Mucosa of stomach (tissue), 1 donor: Measurements from ENCODE around the gene TRDN.

Source experiments
- H3K27me3 ChIP-seq: one replicate; pipeline ENCODE4 v1.7.0; 2013; ENCODE audit warnings: mild to moderate bottlenecking, low read length; ENCODE audit not compliant: control insufficient read depth, insufficient read depth
- H3K36me3 ChIP-seq: one replicate; pipeline ENCODE4 v1.7.0; 2013; ENCODE audit warnings: low read length; ENCODE audit not compliant: control insufficient read depth, insufficient read depth
- H3K4me1 ChIP-seq: one replicate; pipeline ENCODE4 v1.7.0; 2013; ENCODE audit warnings: mild to moderate bottlenecking, low read length; ENCODE audit not compliant: control insufficient read depth, insufficient read depth
- H3K4me3 ChIP-seq: one replicate; pipeline ENCODE4 v1.7.0; 2013; ENCODE audit warnings: low read length
- H3K9ac ChIP-seq: one replicate; pipeline ENCODE4 v1.7.0; 2013; ENCODE audit warnings: mild to moderate bottlenecking, low read length, moderate library complexity
- H3K9me3 ChIP-seq: one replicate; pipeline ENCODE4 v1.7.0; 2013; ENCODE audit warnings: mild to moderate bottlenecking, low read length, moderate library complexity; ENCODE audit not compliant: control insufficient read depth
- donor health status: Pancreatic carcinoma.

TRDN gene

GRCh38 chr6:123655521-123656306, 19.0 kb upstream of the TRDN start:
- Histone ChIP-seq H3K4me3 (no peak overlapping the region), H3K9ac (no peak overlapping the region)

GRCh38 chr6:123648723-123649122, 12.0 kb upstream of the TRDN start:
- H3K4me1 ChIP-seq: no peaks in the 10 kb centered on the region
- no peaks in the 10 kb centered on the region for H3K9me3 ChIP-seq
- no peaks in the 10 kb centered on the region for H3K27me3 ChIP-seq
- H3K36me3 ChIP-seq: no peaks in the 10 kb centered on the region
- H3K4me3 ChIP-seq: no peak overlapping the region
- H3K9ac ChIP-seq: no peak overlapping the region

More at GRCh38 chr6:123655521-123656306, 19.0 kb upstream of the TRDN start:
- Histone ChIP-seq H3K36me3 (no peaks in the 10 kb centered on the region), H3K4me1 (no peaks in the 10 kb centered on the region), H3K27me3 (no peaks in the 10 kb centered on the region), H3K9me3 (no peaks in the 10 kb centered on the region)

- H3K9ac ChIP-seq: no peak overlapping the region
- H3K9me3 ChIP-seq: no peaks in the 10 kb centered on the region
- H3K27me3 ChIP-seq: no peaks in the 10 kb centered on the region
- no peaks in the 10 kb centered on the region for H3K36me3 ChIP-seq
- no peaks in the 10 kb centered on the region for H3K4me1 ChIP-seq
- no peak overlapping the region for H3K4me3 ChIP-seq
Measured at GRCh38 chr6:123648020-123648580, 11.3 kb upstream of the TRDN start.

GRCh38 chr6:123641497-123641896, 4.7 kb upstream of the TRDN start:
- no peaks in the 10 kb centered on the region for H3K27me3 ChIP-seq
- no peaks in the 10 kb centered on the region for H3K9me3 ChIP-seq

GRCh38 chr6:123640567-123641187, 3.9 kb upstream of the TRDN start:
- Histone ChIP-seq H3K9ac (no peak overlapping the region), H3K4me1 (no peaks in the 10 kb centered on the region), H3K4me3 (no peak overlapping the region), H3K27me3 (no peaks in the 10 kb centered on the region), H3K36me3 (no peaks in the 10 kb centered on the region), H3K9me3 (no peaks in the 10 kb centered on the region)

More at GRCh38 chr6:123641497-123641896, 4.7 kb upstream of the TRDN start:
- Histone ChIP-seq H3K9ac (no peak overlapping the region), H3K36me3 (no peaks in the 10 kb centered on the region), H3K4me1 (no peaks in the 10 kb centered on the region), H3K4me3 (no peak overlapping the region)

GRCh38 chr6:123638865-123639264, 2.1 kb upstream of the TRDN start:
- Histone ChIP-seq H3K36me3 (no peaks in the 10 kb centered on the region), H3K27me3 (no peaks in the 10 kb centered on the region), H3K9me3 (no peaks in the 10 kb centered on the region), H3K4me1 (no peaks in the 10 kb centered on the region), H3K9ac (no peak overlapping the region), H3K4me3 (no peak overlapping the region)

- Histone ChIP-seq H3K27me3 (no peaks in the 10 kb centered on the region), H3K4me3 (no peak overlapping the region), H3K9me3 (no peaks in the 10 kb centered on the region), H3K36me3 (no peaks in the 10 kb centered on the region), H3K9ac (no peak overlapping the region), H3K4me1 (no peaks in the 10 kb centered on the region)
Measured at GRCh38 chr6:123636282-123636681, 468 bp downstream of the TRDN start.

GRCh38 chr6:123635567-123635966, 1.2 kb downstream of the TRDN start:
- Histone ChIP-seq H3K4me3 (no peak overlapping the region), H3K27me3 (no peaks in the 10 kb centered on the region), H3K9me3 (no peaks in the 10 kb centered on the region), H3K9ac (no peak overlapping the region), H3K36me3 (no peaks in the 10 kb centered on the region), H3K4me1 (no peaks in the 10 kb centered on the region)

- no peak overlapping the region for H3K4me3 ChIP-seq
- no peak overlapping the region for H3K9ac ChIP-seq
- no peaks in the 10 kb centered on the region for H3K4me1 ChIP-seq
- H3K9me3 ChIP-seq: no peaks in the 10 kb centered on the region
- no peaks in the 10 kb centered on the region for H3K27me3 ChIP-seq
- no peaks in the 10 kb centered on the region for H3K36me3 ChIP-seq
Measured at GRCh38 chr6:123635144-123635543, 1.6 kb downstream of the TRDN start.

- H3K4me1 ChIP-seq: no peaks in the 10 kb centered on the region
- H3K4me3 ChIP-seq: no peak overlapping the region
- no peaks in the 10 kb centered on the region for H3K9me3 ChIP-seq
- H3K36me3 ChIP-seq: no peaks in the 10 kb centered on the region
- H3K27me3 ChIP-seq: no peaks in the 10 kb centered on the region
- no peak overlapping the region for H3K9ac ChIP-seq
Measured at GRCh38 chr6:123632641-123633040, 4.1 kb downstream of the TRDN start.

- H3K9ac ChIP-seq: no peak overlapping the region
- no peaks in the 10 kb centered on the region for H3K27me3 ChIP-seq
- no peaks in the 10 kb centered on the region for H3K36me3 ChIP-seq
- H3K4me3 ChIP-seq: no peak overlapping the region
- no peaks in the 10 kb centered on the region for H3K9me3 ChIP-seq
- no peaks in the 10 kb centered on the region for H3K4me1 ChIP-seq
Measured at GRCh38 chr6:123629258-123629941, 7.3 kb downstream of the TRDN start.

GRCh38 chr6:123625696-123626095, 11.1 kb downstream of the TRDN start:
- no peaks in the 10 kb centered on the region for H3K9me3 ChIP-seq
- H3K4me3 ChIP-seq: no peak overlapping the region
- no peaks in the 10 kb centered on the region for H3K36me3 ChIP-seq
- no peak overlapping the region for H3K9ac ChIP-seq
- H3K27me3 ChIP-seq: no peaks in the 10 kb centered on the region
- H3K4me1 ChIP-seq: no peaks in the 10 kb centered on the region
